ENCODE measurements around the gene LCP2. TPM values are rescaled to one million over a fixed set of nuclear protein-coding genes. Genes with fewer than 3 reads are reported as not detected.

Gene LCP2
- total and polyA plus RNA-seq, 2 of the 8 experiments (the other 6 are each of a cell fraction or from before 2014, with no cell fraction given): 0.26 to 0.33 TPM

DNA sequence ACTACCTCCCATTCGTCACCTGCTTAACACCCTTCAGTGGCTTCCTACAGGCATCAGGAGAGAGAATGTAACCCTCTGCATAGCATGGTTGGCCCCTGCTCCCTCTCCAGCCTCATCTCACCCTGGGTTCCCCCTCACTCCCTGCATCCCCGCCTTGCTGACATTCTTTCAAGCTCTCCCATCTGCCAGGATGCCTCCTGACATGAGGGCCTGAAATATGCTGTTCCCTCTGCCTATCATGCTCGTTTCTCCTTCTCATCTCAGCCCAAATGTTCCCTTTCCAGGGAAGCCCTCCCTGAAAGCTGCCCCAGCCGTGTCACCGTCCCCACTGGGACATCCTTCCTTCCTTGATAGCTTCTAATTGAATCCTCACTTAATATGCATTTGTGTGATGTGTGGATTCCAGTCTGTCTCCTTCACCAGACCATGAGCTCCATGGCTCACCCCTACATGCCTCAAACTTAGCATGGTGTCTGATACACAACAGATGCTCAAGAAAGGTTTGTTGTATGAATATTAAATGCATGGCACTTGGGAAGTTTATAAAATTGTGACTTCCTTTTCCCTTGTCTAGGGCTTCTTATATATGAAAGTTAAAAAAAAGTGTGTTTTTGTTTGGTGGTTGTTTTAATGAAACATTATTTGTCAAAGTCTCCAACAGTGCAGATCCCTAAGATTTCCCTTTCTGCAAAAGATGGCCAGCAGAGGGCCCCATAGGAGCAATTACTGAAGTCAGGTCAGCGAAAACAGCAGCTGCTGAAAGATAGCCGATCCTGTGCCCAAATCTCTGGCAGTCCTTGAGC, 72.0 kb downstream of the LCP2 start:
- no peaks in the 10 kb centered on the region for H3K79me1 ChIP-seq (ENCODE audit: low read depth, low read length)
- no peak overlapping the region for H2BK15ac ChIP-seq (ENCODE audit: low read length)
- H3K4me1 ChIP-seq (replicated peaks in 1 of 4; ENCODE audit: control insufficient read depth in 3 of 4, insufficient read depth in 4 of 4, low read length in 3 of 4): peaks cover 0 to 7% (median 2%) of the 10 kb centered on the region in 4 experiments; a peak in 4 of 7 replicates
- no peaks in the 10 kb centered on the region for H3K36me3 ChIP-seq (ENCODE audit: control insufficient read depth in 2 of 4, insufficient read depth in 4 of 4, low read length in 3 of 4)
- WGBS, 2 experiments (ENCODE audit: extremely low coverage in 1 of 2, insufficient coverage in 1 of 2, insufficient read length in 1 of 2, insufficient replicate concordance in 2 of 2, low coverage in 1 of 2, low lambda C conversion rate in 2 of 2, missing lambda C conversion rate in 1 of 2): 60% methylated on average over 7 of the region's 7 CpGs; no CpG with 5 or more reads in 1 of the 2 experiments
- H2AK5ac ChIP-seq (ENCODE audit: low read depth, low read length): no peak overlapping the region
- H3K9ac ChIP-seq (replicated peaks in 1 of 4; ENCODE audit: extremely low read depth in 1 of 4, low read depth in 3 of 4, low read length in 3 of 4): no peak overlapping the region
- no peak overlapping the region for H3K56ac ChIP-seq (replicated peaks; ENCODE audit: insufficient read length, low read depth, low read length)
- no peak overlapping the region for H2AFZ ChIP-seq (ENCODE audit: low read length)
- peak overlapping the region; percentile 40; the same call in 1 of the 2 replicates for H2BK12ac ChIP-seq (ENCODE audit: low read depth, low read length)
- DNase-seq (ENCODE audit: low read depth in 1 of 2, low spot score in 2 of 2) (peak in 1 of 2 experiments; percentile 84), FAIRE-seq (peak; percentile 58)
- POLR2A ChIA-PET (ENCODE audit: partially characterized antibody): no interaction called here
- H3K4me2 ChIP-seq (ENCODE audit: insufficient read depth in 1 of 2, low read depth in 2 of 2, low read length in 2 of 2): no peak overlapping the region
- no peak overlapping the region for H4K91ac ChIP-seq (replicated peaks; ENCODE audit: insufficient read length, low read length)
- CTCF ChIA-PET (ENCODE audit: partially characterized antibody): interaction anchor here (0.8 to 12.7 kb wide), 59 partner anchors 9 to 617 kb away, joined by 3 to 151 read pairs (median 4); partner anchors contain the start of genes FOXI1, KCNMB1 and LCP2
- no peak overlapping the region for H3K4me3 ChIP-seq (ENCODE audit: extremely low read depth in 1 of 4, insufficient read depth in 2 of 4, low read depth in 3 of 4, low read length in 4 of 4)
- H2BK5ac ChIP-seq (ENCODE audit: low read depth, low read length): no peak overlapping the region
- H3K4ac ChIP-seq (replicated peaks; ENCODE audit: insufficient read length, low read depth, low read length): no peak overlapping the region
- no peak overlapping the region for H2BK120ac ChIP-seq (replicated peaks; ENCODE audit: low read depth, low read length)
- no peak overlapping the region for H3K18ac ChIP-seq (ENCODE audit: extremely low read depth, low read length)
- H3K9me3 ChIP-seq (ENCODE audit: insufficient read depth in 2 of 2, low read depth in 1 of 2, low read length in 1 of 2): no peaks in the 10 kb centered on the region
- no peaks in the 10 kb centered on the region; the same call in 1 of the 2 replicates for H3K23me2 ChIP-seq (ENCODE audit: low read depth, low read length)
- H2BK20ac ChIP-seq (ENCODE audit: low read length): no peak overlapping the region; the same call in 1 of the 2 replicates
- no peak overlapping the region for H3K27ac ChIP-seq (ENCODE audit: low read depth, low read length)
- no peak overlapping the region for H4K8ac ChIP-seq (ENCODE audit: extremely low read depth, insufficient read depth, low read length)
- no peak overlapping the region for H3K14ac ChIP-seq (ENCODE audit: insufficient read length)
- no peaks in the 10 kb centered on the region for H4K20me1 ChIP-seq (replicated peaks in 1 of 2; ENCODE audit: control insufficient read depth in 1 of 2, insufficient read depth in 2 of 2, low read length in 2 of 2)
- H3K27me3 ChIP-seq (replicated peaks in 1 of 4; ENCODE audit: control insufficient read depth in 3 of 4, extremely low read depth in 1 of 4, insufficient read depth in 3 of 4, low read length in 3 of 4): peaks cover 0 to under 1% (median under 1%) of the 10 kb centered on the region in 4 experiments; a peak in 2 of 7 replicates
- no peak overlapping the region for H4K5ac ChIP-seq (ENCODE audit: insufficient read length, low read depth, low read length)
- no peaks in the 10 kb centered on the region for H3K79me2 ChIP-seq (ENCODE audit: control insufficient read depth in 1 of 2, insufficient read depth in 2 of 2, low read length in 2 of 2)
- H3K23ac ChIP-seq (ENCODE audit: insufficient read length): no peak overlapping the region
- TF ChIP-seq RAD21 (IDR thresholded peaks at IDR 0.05 in 1 of 2, conservative IDR thresholded peaks at IDR 0.05 in 1 of 2; ENCODE audit: low read depth in 2 of 2, low read length in 2 of 2): peak; percentile 95 to 96
- 0 out of 2 replicates have a peak, but pooled peaks have one; percentile 7 for TF ChIP-seq SRF (IDR thresholded peaks at IDR 0.05; ENCODE audit: low read depth, low read length)
- no peak for TF ChIP-seq POU5F1 (IDR thresholded peaks at IDR 0.05; ENCODE audit: low read depth, low read length)
- TF ChIP-seq, protein P1, sequence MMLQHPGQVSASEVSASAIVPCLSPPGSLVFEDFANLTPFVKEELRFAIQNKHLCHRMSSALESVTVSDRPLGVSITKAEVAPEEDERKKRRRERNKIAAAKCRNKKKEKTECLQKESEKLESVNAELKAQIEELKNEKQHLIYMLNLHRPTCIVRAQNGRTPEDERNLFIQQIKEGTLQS (IDR thresholded peaks at IDR 0.05; ENCODE audit: insufficient read depth, low read depth, low read length): no peak
- TF ChIP-seq MAFK (IDR thresholded peaks at IDR 0.05; ENCODE audit: low read depth, low read length): 0 out of 2 replicates have a peak, but pooled peaks have one; percentile 18
- no peak for TF ChIP-seq CTBP2 (IDR thresholded peaks at IDR 0.05; ENCODE audit: borderline replicate concordance, insufficient read depth, insufficient read length, low read length)
- no peak for TF ChIP-seq EP300 (IDR thresholded peaks at IDR 0.05; ENCODE audit: borderline replicate concordance in 1 of 2, low read depth in 2 of 2, low read length in 2 of 2)
- no peak for TF ChIP-seq RFX5 (IDR thresholded peaks at IDR 0.05; ENCODE audit: borderline replicate concordance, low read depth, low read length)

Measured in H1 (cell line).